HG03521 (cell line): Measurements from ENCODE around the gene SUSD1.

Experiments
- ATAC-seq: cut with Tn5 transposase; IDR thresholded peaks from one replicate; pipeline ENCODE4 v1.9.1; 2021; ENCODE audit warnings: mild to moderate bottlenecking, moderate library complexity; ENCODE audit not compliant: unreplicated experiment

SUSD1 gene

DNA sequence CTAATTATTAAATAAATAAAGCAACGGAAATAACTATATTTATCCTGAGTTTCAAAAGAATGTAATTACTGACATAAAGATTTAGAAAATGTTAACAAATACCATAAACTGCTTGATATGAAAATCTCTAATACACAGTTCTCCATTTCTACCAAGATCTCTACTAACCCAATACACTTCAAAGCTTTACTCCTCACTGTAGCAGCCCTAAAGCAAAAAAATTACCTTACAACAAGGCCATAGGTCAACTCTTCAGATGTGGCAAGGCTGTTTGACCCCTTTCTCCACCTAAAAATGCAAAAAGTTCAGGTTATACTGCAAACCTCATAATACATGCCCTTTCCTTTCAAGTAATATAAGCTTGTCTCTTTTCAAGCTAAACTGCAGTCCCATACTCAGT is 181.8 kb downstream of the SUSD1 start:
- ATAC-seq, result no peak

GRCh38 chr9:111992523-111992922 is 182.6 kb downstream of the SUSD1 start:
- ATAC-seq, result peak; percentile 91

- ATAC-seq, result no peak
These were observed 183.9 kb downstream of the SUSD1 start for GRCh38 chr9:111991179-111991578.
